ENCODE results near the gene NEXN.

DNA sequence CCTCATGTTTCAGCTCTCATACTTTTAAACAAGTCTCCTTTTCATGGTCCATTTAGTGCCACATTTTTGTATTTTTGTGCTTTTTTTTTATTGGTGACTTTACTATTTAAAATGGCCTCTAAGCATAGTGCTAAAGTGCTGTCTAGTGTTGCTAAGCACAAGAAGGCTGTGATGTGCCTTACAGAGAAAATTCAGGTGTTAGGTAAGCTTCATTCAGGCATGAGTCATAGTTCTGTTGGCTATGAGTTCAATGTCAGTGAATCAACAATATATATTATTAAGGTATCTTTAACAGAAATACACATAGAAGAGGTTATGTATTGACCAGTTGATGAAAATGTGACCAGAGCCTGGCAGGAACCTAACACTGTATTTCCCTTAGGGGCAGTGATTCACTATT is 103.2 kb downstream of the NEXN start:
- TF ChIP-seq, protein P1, sequence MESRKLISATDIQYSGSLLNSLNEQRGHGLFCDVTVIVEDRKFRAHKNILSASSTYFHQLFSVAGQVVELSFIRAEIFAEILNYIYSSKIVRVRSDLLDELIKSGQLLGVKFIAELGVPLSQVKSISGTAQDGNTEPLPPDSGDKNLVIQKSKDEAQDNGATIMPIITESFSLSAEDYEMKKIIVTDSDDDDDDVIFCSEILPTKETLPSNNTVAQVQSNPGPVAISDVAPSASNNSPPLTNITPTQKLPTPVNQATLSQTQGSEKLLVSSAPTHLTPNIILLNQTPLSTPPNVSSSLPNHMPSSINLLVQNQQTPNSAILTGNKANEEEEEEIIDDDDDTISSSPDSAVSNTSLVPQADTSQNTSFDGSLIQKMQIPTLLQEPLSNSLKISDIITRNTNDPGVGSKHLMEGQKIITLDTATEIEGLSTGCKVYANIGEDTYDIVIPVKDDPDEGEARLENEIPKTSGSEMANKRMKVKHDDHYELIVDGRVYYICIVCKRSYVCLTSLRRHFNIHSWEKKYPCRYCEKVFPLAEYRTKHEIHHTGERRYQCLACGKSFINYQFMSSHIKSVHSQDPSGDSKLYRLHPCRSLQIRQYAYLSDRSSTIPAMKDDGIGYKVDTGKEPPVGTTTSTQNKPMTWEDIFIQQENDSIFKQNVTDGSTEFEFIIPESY (IDR thresholded peaks at IDR 0.05): no peak
- TF ChIP-seq, protein P2, sequence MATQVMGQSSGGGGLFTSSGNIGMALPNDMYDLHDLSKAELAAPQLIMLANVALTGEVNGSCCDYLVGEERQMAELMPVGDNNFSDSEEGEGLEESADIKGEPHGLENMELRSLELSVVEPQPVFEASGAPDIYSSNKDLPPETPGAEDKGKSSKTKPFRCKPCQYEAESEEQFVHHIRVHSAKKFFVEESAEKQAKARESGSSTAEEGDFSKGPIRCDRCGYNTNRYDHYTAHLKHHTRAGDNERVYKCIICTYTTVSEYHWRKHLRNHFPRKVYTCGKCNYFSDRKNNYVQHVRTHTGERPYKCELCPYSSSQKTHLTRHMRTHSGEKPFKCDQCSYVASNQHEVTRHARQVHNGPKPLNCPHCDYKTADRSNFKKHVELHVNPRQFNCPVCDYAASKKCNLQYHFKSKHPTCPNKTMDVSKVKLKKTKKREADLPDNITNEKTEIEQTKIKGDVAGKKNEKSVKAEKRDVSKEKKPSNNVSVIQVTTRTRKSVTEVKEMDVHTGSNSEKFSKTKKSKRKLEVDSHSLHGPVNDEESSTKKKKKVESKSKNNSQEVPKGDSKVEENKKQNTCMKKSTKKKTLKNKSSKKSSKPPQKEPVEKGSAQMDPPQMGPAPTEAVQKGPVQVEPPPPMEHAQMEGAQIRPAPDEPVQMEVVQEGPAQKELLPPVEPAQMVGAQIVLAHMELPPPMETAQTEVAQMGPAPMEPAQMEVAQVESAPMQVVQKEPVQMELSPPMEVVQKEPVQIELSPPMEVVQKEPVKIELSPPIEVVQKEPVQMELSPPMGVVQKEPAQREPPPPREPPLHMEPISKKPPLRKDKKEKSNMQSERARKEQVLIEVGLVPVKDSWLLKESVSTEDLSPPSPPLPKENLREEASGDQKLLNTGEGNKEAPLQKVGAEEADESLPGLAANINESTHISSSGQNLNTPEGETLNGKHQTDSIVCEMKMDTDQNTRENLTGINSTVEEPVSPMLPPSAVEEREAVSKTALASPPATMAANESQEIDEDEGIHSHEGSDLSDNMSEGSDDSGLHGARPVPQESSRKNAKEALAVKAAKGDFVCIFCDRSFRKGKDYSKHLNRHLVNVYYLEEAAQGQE (IDR thresholded peaks at IDR 0.05): no peak
- TF ChIP-seq, protein P3, sequence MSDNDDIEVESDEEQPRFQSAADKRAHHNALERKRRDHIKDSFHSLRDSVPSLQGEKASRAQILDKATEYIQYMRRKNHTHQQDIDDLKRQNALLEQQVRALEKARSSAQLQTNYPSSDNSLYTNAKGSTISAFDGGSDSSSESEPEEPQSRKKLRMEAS (IDR thresholded peaks at IDR 0.05): no peak
- TF ChIP-seq, protein P4, sequence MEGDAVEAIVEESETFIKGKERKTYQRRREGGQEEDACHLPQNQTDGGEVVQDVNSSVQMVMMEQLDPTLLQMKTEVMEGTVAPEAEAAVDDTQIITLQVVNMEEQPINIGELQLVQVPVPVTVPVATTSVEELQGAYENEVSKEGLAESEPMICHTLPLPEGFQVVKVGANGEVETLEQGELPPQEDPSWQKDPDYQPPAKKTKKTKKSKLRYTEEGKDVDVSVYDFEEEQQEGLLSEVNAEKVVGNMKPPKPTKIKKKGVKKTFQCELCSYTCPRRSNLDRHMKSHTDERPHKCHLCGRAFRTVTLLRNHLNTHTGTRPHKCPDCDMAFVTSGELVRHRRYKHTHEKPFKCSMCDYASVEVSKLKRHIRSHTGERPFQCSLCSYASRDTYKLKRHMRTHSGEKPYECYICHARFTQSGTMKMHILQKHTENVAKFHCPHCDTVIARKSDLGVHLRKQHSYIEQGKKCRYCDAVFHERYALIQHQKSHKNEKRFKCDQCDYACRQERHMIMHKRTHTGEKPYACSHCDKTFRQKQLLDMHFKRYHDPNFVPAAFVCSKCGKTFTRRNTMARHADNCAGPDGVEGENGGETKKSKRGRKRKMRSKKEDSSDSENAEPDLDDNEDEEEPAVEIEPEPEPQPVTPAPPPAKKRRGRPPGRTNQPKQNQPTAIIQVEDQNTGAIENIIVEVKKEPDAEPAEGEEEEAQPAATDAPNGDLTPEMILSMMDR (IDR thresholded peaks at IDR 0.05; ENCODE audit: low read depth, low read length, missing input control): no peak
- TF ChIP-seq RXRA (IDR thresholded peaks at IDR 0.05) (no peak), GABPA (IDR thresholded peaks at IDR 0.05 in 1 of 2, conservative IDR thresholded peaks at IDR 0.05 in 1 of 2) (no peak), SP1 (IDR thresholded peaks at IDR 0.05) (no peak), YY1 (IDR thresholded peaks at IDR 0.05) (no peak), JUND (IDR thresholded peaks at IDR 0.05) (no peak), TAF1 (conservative IDR thresholded peaks at IDR 0.05) (no peak), RAD21 (IDR thresholded peaks at IDR 0.05) (no peak), FOXA1 (IDR thresholded peaks at IDR 0.05) (no peak), HNF4A (conservative IDR thresholded peaks at IDR 0.05) (no peak)
- TF ChIP-seq, protein P5, sequence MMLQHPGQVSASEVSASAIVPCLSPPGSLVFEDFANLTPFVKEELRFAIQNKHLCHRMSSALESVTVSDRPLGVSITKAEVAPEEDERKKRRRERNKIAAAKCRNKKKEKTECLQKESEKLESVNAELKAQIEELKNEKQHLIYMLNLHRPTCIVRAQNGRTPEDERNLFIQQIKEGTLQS (IDR thresholded peaks at IDR 0.05): no peak

Data from liver (tissue), 3 donors.